Tibial artery (tissue), 4 donors: Measurements from ENCODE around the gene AKAP13.

Experiments used
- DNase-seq, 2 donors: peaks; one replicate each; pipeline ENCODE4 v3.0.0-alpha.2; 2019
- H3K27ac ChIP-seq, 2 donors: fragments of 200-600 bp; sonication (generic) in 1 of 2; 1 replicate in 1 of 2; 2 replicates in 1 of 2; pipeline ENCODE4 v1.5.1; 2018 to 2019; ENCODE audit warnings: mild to moderate bottlenecking in 1 of 2
- H3K27me3 ChIP-seq, 2 donors: fragments of 200-600 bp; sonication (generic) in 1 of 2; one replicate each; pipeline versions ENCODE4 v1.5.1 to v1.6.0; 2016 to 2019
- H3K36me3 ChIP-seq, 3 donors: fragments of 200-600 bp; sonication (generic) in 2 of 3; one replicate each; pipeline ENCODE4 v1.5.1; 2016 to 2019; ENCODE audit warnings: mild to moderate bottlenecking in 2 of 3
- H3K4me1 ChIP-seq, 4 donors: fragments of 200-600 bp; sonication (generic) in 2 of 4; 1 replicate in 3 of 4; 2 replicates in 1 of 4; pipeline ENCODE4 v1.5.1; 2016 to 2019
- H3K4me3 ChIP-seq, 2 donors: fragments of 200-600 bp; sonication (generic) in 1 of 2; 1 replicate in 1 of 2; 2 replicates in 1 of 2; pipeline ENCODE4 v1.5.1; 2018 to 2019; ENCODE audit warnings: mild to moderate bottlenecking in 2 of 2
- H3K9me3 ChIP-seq, 3 donors: fragments of 200-600 bp; sonication (generic) in 1 of 3; one replicate each; pipeline ENCODE4 v1.5.1; 2016 to 2019
- intact Hi-C: fragments of 100-400 bp; cut with DNase I; formaldehyde crosslinking; loops from one replicate; pipeline ENCODE4 v1.15.0; 2023; ENCODE audit warnings: low total_unique reads
- TF ChIP-seq, protein P1 (sequence below), 2 experiments: fragments of 200-600 bp in 1 of 2; fragments of 450-650 bp in 1 of 2; IDR thresholded peaks; one replicate each; pipeline ENCODE4 v1.5.1; 2017 to 2019; ENCODE audit warnings: antibody characterized with exemption in 2 of 2, mild to moderate bottlenecking in 1 of 2, moderate library complexity in 1 of 2

AKAP13 gene

DNA sequence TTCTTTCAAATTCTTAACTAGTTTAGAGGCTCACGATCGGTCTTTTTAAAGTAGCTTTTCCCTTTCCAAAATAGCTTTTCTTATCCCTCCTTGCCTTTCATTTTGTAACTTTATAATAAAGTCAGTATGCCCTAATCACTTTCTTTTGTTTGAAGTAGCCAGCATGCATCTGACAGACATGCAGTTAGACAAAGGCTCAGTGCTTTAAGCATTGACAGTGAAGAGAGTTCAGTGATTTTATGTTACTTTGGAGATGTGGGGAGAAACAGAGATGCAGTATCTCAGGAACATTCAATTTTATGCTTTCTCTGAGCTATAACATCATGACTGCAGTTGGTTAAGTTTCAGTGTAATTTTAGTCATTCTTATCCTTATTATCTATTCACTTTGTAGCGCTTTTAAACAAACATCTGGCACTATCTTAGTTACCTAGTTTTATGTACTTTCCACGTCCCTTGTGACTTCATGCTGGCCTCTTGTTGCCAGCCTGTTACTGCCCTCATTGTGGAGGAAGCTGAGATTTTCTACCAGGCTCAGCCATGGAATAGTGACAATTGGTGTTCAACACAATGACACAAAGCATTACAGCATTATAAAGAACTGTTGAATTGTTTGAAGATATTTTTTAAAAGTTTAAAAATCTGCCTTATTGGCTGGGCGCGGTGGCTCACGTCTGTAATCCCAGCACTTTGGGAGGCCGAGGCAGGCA is 90.3 kb downstream of the AKAP13 start:
- Histone ChIP-seq H3K9me3 (no peaks in the 10 kb centered on the region), H3K4me3 (no peak overlapping the region), H3K27me3 (no peaks in the 10 kb centered on the region), H3K27ac (no peak overlapping the region), H3K36me3 (no peaks in the 10 kb centered on the region), H3K4me1 (peaks cover 0 to 24% (median 0%) of the 10 kb centered on the region in 4 donors)
- no peak for DNase-seq
- intact Hi-C loops: no loop called here
- TF ChIP-seq, protein P1, sequence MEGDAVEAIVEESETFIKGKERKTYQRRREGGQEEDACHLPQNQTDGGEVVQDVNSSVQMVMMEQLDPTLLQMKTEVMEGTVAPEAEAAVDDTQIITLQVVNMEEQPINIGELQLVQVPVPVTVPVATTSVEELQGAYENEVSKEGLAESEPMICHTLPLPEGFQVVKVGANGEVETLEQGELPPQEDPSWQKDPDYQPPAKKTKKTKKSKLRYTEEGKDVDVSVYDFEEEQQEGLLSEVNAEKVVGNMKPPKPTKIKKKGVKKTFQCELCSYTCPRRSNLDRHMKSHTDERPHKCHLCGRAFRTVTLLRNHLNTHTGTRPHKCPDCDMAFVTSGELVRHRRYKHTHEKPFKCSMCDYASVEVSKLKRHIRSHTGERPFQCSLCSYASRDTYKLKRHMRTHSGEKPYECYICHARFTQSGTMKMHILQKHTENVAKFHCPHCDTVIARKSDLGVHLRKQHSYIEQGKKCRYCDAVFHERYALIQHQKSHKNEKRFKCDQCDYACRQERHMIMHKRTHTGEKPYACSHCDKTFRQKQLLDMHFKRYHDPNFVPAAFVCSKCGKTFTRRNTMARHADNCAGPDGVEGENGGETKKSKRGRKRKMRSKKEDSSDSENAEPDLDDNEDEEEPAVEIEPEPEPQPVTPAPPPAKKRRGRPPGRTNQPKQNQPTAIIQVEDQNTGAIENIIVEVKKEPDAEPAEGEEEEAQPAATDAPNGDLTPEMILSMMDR (IDR thresholded peaks at IDR 0.05): no peak

DNA sequence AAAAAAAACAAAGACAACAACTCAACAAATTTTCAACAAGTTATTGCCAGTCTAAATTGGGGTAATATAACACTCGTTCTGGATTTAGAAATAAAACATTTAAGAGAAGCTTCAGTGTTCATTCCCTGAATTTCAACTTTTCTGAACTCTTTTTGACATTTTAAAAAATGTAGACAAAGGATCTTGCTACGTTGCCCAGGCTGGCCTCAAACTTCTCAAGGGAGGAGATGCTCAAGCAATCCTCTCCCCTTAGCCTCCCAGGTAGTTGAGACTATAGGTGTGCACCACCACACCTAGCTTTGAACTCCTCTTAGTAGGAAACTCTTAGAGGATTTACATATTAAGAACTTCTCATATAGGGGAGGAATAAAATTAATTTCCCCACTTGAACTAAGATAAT is 91.9 kb downstream of the AKAP13 start:
- H3K36me3 ChIP-seq: no peaks in the 10 kb centered on the region
- intact Hi-C loops: no loop called here
- no peak for DNase-seq
- H3K4me3 ChIP-seq: no peak overlapping the region
- H3K27me3 ChIP-seq: no peaks in the 10 kb centered on the region
- H3K27ac ChIP-seq: no peak overlapping the region
- H3K4me1 ChIP-seq: peaks cover 0 to 24% (median 0%) of the 10 kb centered on the region in 4 donors
- TF ChIP-seq, protein P1 (IDR thresholded peaks at IDR 0.05): no peak
- no peaks in the 10 kb centered on the region for H3K9me3 ChIP-seq

DNA sequence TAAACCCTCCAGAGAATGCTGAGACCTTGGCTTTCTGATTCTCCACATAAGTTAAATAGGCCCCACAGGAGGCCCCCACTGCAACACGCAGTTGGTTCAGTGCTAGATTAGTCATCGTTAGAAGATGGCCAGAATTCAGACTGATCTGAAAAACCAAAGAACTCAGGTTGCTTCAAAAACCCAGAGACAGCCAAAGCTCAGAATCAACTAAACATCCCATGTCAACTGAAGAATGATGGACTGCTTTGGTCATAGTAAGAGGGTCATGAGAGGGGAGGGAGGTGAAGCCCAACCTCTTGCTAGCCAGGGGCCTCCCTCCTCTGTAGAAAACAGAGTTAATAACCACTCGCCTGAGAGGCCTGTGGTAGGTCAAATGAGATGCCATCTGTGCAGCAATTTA is 93.1 kb downstream of the AKAP13 start:
- no peak for DNase-seq
- no peaks in the 10 kb centered on the region for H3K36me3 ChIP-seq
- intact Hi-C loops: no loop called here
- H3K27ac ChIP-seq: no peak overlapping the region
- H3K9me3 ChIP-seq: no peaks in the 10 kb centered on the region
- no peaks in the 10 kb centered on the region for H3K27me3 ChIP-seq
- TF ChIP-seq, protein P1 (IDR thresholded peaks at IDR 0.05): no peak
- H3K4me3 ChIP-seq: no peak overlapping the region
- peaks cover 0 to 24% (median 0%) of the 10 kb centered on the region in 4 donors for H3K4me1 ChIP-seq

DNA sequence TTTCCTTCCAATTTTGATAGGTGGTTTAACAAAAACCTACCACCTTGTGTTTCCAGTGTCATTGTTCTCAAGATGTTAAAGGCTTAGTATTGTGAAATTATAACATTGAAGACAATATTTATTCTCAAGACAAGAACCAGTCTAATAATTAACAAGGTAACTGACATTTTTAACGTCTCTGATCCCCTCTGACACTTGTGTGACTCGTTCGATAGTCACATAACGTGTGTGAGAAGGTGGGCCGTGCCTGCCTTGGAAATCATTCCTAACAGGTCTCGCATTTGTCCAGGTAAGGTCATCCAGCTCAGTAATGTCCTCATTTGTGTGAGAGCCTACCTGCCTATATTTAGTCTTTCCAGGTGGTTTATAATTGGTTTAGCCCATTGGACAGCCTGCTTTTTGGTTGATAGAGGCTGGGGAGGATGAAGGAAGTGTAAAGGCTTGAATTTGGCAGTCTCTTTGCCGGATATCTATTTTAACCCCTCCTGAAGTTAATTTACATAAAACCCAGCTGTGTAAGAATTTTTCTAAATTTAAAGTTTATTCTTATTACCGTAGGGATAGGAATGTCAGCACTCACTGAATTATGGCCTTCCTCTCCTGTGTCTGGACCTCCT is 94.4 kb downstream of the AKAP13 start:
- H3K27me3 ChIP-seq: no peaks in the 10 kb centered on the region
- no peak for DNase-seq
- H3K4me3 ChIP-seq: no peak overlapping the region
- H3K4me1 ChIP-seq: peaks cover 0 to 24% (median 4%) of the 10 kb centered on the region in 4 donors
- H3K36me3 ChIP-seq: no peaks in the 10 kb centered on the region
- intact Hi-C loops: no loop called here
- H3K9me3 ChIP-seq: no peaks in the 10 kb centered on the region
- TF ChIP-seq, protein P1 (IDR thresholded peaks at IDR 0.05): no peak
- H3K27ac ChIP-seq: no peak overlapping the region

DNA sequence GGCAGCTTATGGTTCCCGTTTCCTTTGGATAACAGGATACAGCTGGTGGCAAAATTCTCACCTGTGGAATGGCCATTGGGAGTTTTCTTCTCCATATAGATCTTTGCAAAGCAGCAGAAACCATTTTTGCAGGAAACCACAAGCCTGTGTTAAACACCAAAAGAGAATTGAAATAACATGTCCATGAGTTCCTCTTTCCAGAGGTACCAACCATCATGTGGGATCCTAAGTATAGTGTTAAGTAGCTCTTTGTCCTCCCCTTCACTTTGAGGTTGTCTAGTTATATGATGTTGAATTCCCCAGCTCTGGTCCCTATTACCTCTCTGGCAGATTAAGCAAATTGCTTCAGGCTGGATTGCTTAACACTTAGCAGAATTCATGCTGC is 94.9 kb downstream of the AKAP13 start:
- no peak overlapping the region for H3K4me3 ChIP-seq
- no peaks in the 10 kb centered on the region for H3K27me3 ChIP-seq
- H3K9me3 ChIP-seq: no peaks in the 10 kb centered on the region
- H3K4me1 ChIP-seq: peaks cover 0 to 24% (median 4%) of the 10 kb centered on the region in 4 donors
- TF ChIP-seq, protein P1 (IDR thresholded peaks at IDR 0.05): no peak
- no peak for DNase-seq
- H3K27ac ChIP-seq: no peak overlapping the region
- no peaks in the 10 kb centered on the region for H3K36me3 ChIP-seq
- intact Hi-C loops: no loop called here
